HG03558 (cell line): ENCODE results near the gene SLC25A27.

ENCODE experiments used
- ATAC-seq: cut with Tn5 transposase; IDR thresholded peaks from one replicate; pipeline ENCODE4 v1.9.1; 2021; ENCODE audit warnings: moderate number of reproducible peaks; ENCODE audit not compliant: unreplicated experiment; ENCODE audit errors: extremely low read depth

The SLC25A27 gene

DNA sequence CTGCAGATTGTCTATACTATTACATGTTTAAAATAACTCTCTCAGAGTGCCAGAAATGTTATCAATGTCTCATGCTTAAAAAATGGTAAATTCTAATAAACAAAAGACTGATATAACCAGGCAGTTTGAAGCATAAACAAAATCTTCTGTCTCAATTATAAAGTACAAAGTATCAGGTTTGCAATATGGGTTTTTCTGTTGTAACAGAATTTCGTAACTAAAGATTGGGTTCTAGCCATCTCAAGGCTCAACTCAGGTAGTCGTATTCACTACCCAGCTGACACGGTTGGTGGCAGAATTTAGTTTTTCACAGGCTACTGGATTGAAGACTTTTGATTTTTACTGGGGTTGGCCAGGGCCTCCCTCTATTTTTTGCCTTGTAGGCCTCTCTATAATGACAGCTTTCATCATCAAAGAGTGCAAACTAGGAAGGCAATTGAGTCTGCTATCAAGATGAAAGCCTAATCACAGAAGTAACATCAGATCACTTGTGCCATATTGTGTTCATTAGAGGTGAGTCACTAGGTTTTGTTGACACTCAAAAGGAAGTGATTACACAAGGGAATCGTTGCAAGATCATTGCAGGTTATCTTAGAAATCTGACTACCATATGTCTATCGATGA, 3.8 kb upstream of the SLC25A27 start:
- no peak for ATAC-seq

DNA sequence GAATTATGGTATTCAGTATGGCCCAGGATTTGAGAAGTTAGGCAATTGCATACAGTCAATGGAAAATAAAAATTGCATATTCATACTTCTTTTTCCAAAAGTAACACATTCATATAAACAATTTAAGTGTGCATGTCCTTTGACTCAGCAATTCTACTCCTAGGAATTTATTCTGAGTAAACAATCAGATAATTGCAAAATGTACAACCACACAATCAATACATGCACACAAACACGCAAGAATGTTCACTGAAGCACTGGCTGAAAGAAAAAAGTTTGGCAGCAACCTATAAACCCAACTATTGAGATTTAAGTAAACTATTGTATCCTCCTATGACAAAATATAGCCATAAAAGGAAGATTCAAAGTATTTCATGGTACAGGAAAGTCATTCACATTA, 1.8 kb upstream of the SLC25A27 start:
- ATAC-seq: no peak

DNA sequence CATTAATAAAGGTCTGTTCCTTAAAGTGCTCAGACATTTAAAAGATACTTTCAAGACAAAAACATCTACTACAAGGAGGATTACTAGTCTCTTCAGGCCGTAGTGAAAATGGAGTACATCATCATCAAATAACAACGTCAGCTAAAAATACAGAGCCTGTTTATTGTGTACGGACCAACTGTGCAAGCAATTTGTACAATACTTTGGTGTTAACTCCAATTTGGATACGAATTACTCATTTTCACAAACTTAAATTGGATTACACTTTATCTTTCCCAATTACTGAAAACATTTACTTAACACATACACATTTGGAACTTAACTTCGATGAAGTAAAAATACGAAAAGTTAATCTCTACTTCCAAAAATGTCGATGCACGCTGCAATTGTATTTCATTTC, 959 bp upstream of the SLC25A27 start:
- ATAC-seq: no peak

DNA sequence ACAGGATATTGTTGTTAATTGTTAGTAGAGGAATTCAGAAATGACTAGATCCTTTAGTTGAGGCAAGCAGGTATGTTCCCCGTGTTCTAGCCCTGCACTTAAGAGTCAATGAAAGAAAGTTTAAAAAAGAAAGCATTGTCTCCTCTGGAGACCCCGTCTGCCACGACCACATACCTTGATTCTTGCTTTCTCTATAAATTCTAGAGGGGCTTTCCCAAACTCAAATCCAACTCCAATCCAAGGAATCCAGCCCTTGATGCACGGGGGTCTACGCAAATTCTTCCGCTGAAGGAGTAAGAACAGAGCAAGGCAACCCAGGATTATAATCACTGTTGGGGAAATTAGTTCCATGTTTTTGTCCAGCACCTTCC, 558 bp upstream of the SLC25A27 start:
- ATAC-seq: no peak

DNA sequence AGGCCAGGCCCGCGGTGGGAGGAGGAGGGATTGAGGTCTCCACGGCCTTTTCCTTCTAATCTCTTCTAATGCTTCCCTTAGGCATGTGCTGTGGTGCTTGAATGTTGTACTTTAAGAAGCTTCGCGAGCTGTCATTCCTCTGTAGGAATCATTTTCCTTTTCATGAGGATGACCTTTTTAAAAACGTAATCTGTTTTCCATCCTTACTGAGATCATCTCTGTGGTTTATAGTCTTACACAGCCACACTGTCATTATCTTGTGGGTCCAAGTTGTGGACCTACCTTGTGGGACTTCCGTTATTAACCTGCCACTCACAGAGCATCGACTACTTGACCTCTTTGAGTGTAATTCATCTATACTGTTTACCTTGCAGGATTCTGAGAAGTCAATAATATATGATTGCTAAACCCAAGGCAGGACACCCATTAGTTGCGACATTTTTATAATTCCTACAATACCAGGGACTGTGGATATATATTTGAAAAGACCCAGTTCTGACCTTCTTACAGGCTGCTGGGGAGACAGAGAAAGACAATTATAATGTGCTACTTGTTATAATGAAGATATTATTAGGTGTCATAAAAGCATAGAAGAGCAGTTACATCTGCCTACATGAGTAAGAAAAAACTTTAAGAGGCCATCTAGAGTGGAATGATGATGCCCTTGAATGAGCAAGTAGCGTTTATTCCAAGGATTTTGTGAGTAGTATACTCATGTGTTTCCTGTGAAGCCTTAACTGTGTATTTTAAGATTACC, 842 bp downstream of the SLC25A27 start:
- ATAC-seq: no peak

DNA sequence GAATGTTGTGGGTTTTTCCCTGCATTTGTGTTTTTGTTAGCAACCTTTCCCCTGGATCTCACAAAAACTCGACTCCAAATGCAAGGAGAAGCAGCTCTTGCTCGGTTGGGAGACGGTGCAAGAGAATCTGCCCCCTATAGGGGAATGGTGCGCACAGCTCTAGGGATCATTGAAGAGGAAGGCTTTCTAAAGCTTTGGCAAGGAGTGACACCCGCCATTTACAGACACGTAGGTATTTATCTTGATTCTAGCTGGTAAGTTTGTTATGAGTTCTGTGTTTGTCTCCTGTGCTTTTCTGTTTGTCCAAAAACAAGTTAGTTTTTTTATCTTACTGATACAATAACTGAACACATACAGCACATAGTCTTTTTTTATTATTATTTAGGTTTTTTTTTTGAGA, 3.0 kb downstream of the SLC25A27 start:
- no peak for ATAC-seq

DNA sequence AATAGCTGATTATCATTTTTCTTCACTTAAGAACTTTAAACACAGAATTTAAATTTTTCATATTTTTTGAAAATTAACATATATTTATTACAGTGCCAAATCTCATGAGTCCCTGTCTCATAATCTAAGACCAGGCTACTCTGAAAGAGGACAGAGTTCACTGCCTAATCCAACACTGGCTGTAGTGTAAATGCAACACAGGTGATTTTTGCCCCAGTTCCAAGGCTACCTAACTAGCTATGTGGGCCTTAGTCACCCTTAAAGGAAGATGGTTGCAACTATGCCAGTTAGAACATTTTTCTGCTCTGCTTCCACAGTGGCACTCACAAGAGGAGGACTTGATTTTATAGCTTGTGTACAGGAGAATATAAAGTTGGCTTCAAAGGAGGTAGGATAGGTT, 4.9 kb downstream of the SLC25A27 start:
- no peak for ATAC-seq

DNA sequence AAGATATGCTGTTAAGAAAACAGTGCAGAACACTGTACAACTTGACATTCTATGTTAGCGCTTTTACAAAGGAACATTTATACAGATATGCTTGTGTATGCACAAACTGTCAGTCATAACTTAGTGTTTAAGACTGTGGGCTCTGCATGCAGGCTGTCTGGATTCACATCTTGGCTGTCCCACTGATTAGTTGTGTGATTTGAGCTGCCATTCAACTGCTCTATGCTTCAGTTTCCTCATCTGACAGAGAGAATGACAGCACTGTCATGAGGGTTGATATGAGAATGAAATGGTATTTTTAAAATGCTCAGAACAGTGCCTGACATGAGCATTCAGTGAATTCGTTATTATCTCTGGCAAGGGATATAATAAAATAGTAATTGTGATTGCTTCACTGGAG, 8.7 kb downstream of the SLC25A27 start:
- no peak for ATAC-seq

DNA sequence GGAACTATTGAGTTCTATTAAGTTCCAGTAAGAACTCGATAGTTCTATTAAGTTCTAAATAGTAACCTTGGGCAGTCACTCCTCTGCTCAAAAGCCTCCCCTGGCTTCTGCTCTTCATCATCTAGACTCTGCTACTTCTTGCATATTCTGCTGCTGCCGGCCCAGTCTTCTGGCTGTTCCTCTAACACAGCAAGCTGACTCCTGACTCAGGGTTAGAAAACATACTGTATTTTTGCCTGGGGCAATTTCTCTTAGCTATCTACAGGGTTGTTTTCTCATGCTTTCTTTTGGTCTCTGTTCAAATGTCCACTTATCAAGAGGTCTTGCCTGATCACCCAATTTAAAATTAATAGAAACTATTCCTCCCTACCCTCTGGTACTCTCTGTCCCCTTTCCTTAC, 14.6 kb downstream of the SLC25A27 start:
- no peak for ATAC-seq

DNA sequence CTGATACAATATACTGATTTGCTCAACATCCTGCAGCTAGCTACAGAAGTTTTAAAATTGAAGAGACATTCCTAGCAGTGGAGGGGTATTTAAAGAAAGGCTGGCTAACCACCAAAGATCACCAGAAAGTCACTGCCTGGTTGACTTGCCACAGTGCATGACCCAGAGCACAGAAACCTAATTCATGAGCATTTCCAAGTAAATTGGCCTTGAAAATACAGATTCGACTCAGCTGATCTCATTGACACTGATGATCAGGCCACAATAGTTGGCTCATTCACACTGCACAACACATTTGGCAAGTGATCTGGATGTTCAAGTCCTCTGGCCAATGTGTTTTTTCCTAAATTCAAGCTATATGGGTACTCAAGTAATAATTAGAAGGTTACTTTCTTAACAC, 21.6 kb downstream of the SLC25A27 start:
- ATAC-seq: no peak

DNA sequence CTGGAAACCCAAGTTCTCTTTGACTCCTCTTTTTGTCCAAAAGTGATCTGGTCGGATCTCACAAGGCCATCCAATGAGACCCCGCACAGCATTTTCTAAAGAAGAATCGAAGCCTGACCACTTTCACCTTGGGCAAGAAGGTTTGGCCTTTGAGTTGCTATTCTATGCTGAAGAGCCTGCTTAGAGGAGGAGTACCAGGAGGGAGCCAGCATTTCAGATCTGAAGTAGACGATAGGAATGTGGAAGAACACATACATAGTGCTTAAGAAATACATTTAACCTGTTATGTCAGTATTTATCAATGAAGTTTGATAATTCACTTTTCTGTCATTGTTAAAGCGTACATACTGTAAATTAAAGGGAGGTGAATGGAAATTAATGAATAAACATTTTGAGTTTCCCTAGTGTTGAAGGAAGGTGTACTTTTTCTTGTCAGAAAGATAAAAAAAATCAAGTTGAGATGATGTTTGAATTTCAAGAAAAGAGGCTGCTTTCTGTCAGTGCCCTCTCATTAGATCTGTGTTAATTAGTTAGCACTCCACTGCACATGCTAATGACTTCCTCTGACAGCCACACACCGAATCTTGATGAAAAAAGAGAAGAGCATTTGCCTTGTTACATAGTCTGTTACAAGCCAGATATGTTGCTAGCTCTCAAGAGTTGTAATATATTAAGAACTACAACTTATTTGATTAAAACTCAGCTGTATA, 24.0 kb downstream of the SLC25A27 start:
- no peak for ATAC-seq

DNA sequence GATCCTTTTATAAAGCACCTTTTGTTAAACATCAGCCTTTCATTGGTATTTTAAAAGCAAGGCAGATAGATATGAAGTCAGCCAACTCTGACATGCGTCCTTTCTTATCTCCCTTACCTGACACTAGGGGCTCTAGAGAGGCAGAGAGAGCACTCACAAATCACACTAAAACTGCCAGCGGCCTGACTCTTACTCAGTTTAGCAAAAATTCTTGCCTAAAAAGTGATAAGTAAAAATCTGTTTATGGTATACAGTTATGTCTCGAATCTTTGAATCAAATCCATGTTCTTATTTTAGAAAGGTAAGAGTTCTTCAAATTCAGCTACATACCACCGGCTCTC, 24.5 kb downstream of the SLC25A27 start:
- ATAC-seq: no peak

DNA sequence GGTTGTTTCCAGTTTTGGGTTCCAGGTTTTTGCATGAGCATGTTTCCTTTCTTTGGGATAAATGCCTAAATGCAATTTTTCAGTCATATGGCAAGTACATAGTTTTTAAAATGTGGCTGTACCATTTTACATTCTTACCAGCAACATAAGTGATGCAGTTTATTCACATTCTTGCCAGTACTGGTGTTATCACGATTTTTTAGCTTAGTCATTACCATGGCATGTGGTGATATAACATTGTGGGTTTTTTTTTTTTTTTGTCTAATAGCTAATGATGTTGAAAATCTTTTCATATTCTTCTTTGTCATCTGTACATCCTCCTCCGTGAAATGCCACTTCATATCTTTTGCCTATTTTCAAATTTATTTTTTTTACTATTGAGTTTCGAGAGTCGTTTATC, 32.0 kb downstream of the SLC25A27 start:
- no peak for ATAC-seq

DNA sequence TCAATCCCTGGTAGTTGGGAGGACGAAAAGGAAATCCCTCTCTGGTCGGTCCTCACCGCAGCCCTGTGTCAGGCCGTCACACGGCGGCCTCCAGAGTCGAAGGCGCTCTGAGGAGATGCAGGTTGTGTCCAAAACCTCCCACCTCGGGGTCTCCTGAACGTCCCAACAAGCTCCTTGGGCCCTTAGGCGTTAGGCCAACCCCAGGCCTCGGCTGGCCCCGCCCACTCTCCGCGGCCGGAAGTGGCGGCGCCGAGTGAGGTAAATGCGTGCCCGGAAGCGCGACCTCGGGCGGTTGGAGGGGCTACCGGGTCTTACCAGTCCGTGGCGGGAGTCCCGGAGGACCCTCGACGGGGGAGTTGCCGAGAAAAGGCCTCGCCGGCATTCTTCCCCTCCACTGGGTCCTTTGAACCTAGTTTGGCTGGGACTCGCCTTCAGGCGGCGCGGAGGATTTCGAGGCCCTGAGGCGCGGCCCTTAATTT, 34.9 kb downstream of the SLC25A27 start, which contains the start of gene TDRD6:
TSS of gene TDRD6 (plus strand) at position 267 of the 479 bp plus-strand sequence. CDS start 244 bp downstream, outside the sequence.
- no peak for ATAC-seq

DNA sequence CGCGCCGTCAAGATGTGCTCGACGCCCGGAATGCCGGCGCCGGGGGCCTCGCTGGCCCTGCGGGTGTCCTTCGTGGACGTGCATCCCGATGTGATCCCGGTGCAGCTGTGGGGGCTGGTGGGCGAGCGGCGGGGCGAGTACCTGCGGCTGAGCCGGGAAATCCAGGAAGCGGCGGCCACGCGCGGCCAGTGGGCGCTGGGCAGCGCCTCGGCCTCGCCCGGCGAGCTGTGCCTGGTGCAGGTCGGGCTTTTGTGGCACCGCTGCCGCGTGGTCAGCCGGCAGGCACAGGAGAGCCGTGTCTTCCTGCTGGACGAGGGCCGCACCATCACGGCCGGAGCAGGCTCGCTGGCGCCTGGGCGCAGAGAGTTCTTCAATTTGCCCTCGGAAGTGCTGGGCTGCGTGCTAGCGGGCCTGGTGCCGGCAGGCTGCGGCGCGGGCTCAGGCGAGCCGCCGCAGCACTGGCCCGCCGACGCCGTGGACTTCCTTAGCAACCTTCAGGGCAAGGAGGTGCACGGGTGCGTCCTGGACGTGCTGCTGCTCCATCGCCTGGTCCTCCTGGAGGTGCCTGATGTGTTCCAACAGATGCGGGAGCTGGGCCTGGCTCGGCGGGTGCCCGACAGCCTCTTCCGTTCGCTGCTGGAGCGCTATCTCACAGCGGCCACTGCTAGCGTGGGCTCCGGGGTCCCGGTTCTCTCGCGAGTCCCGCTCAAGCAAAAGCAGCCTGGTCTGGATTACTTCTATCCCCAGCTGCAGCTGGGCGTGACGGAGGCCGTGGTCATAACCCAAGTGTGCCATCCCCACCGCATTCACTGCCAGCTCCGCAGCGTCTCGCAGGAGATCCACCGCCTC, 35.6 kb downstream of the SLC25A27 start:
- no peak for ATAC-seq

DNA sequence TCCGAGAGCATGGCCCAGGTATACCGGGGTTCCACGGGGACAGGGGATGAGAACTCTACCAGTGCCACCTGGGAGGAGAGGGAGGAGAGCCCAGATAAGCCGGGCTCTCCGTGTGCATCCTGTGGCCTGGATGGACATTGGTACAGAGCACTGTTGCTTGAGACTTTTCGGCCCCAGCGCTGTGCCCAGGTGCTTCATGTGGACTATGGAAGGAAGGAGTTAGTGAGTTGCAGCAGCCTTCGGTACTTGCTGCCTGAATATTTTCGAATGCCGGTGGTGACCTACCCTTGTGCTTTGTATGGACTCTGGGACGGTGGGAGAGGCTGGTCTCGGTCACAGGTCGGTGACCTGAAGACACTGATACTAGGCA, 36.2 kb downstream of the SLC25A27 start:
- no peak for ATAC-seq

DNA sequence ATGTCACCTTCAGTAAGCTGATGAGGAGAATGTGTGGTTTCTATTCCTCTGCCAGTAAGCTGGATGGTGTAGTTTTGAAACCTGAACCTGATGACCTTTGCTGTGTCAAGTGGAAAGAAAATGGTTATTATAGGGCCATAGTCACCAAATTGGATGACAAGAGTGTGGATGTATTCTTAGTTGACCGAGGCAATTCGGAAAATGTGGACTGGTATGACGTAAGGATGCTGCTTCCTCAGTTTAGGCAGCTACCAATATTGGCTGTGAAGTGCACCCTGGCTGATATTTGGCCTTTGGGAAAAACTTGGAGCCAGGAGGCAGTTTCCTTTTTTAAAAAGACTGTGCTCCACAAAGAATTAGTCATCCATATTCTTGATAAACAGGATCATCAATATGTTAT, 36.9 kb downstream of the SLC25A27 start:
- ATAC-seq: no peak

DNA sequence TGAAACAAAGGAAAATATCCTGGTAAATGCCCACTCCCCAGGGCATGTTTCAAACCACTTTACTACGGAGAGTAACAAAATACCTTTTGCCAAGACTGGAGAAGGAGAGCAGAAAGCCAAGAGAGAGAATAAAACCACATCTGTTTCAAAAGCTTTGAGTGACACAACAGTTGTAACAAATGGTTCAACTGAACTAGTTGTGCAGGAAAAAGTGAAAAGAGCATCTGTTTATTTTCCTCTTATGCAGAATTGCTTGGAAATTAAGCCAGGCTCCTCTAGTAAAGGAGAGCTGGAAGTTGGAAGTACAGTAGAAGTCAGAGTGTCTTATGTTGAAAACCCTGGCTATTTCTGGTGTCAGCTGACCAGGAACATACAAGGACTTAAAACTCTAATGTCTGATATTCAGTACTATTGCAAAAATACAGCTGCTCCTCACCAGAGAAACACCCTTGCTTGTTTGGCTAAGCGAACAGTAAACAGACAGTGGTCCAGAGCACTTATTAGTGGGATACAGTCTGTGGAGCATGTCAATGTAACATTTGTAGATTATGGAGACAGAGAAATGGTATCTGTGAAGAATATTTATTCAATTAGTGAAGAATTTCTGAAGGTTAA, 37.5 kb downstream of the SLC25A27 start:
- ATAC-seq: no peak

DNA sequence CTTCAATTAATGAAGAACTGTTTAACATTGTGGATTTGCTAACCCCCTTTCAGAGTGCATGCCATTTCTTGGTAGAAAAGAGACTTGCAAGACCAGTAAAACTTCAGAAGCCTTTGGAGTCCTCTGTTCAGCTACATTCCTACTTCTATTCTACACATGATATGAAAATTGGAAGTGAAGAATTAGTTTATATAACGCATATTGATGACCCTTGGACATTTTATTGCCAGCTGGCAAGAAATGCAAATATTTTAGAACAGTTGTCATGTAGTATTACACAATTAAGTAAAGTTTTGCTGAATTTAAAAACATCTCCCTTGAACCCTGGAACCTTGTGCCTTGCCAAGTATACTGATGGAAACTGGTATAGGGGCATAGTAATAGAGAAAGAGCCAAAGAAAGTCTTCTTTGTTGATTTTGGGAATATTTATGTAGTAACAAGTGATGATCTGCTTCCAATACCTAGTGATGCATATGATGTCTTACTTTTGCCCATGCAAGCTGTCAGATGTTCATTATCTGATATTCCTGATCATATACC, 38.2 kb downstream of the SLC25A27 start:
- no peak for ATAC-seq

DNA sequence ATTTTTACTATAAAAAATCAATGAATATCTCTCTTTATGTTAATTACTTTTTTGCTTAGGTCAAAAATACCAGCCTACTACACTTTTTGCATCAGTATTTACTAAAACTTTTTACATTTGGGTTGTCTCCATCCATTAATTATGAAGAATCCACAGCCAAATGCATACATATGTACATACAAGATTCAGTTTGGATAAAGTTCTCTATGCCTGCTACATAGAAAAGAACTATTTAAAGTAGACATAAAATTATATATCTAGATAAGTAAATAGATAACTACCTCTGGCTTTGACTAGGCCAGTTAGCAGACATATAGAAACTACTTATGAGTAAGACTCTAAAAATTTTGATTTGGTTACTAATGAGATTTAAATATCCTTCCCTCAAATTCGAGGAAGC, 47.2 kb downstream of the SLC25A27 start:
- no peak for ATAC-seq
